Tibial nerve (tissue), 4 donors: ENCODE data around the gene TCF25.

Experiments
- CTCF ChIP-seq, 5 experiments: fragments of 200-600 bp in 3 of 5; fragments of 450-650 bp in 2 of 5; sonication (generic) in 3 of 5; IDR thresholded peaks; one replicate each; pipeline ENCODE4 v1.5.1; 2016 to 2019; ENCODE audit warnings: antibody characterized with exemption in 5 of 5, mild to moderate bottlenecking in 3 of 5, moderate library complexity in 2 of 5
- EP300 ChIP-seq, 2 donors: sonication (generic); formaldehyde crosslinking; IDR thresholded peaks; one replicate each; pipeline ENCODE4 v1.6.1; 2017; ENCODE audit warnings: antibody characterized with exemption in 2 of 2, mild to moderate bottlenecking in 1 of 2
- POLR2A ChIP-seq, 2 donors: fragments of 450-650 bp; IDR thresholded peaks; one replicate each; pipeline ENCODE4 v1.6.1; 2017; ENCODE audit warnings: antibody characterized with exemption in 2 of 2, mild to moderate bottlenecking in 2 of 2, moderate library complexity in 2 of 2

GRCh38 chr16:89925596-89926079 lies 52.2 kb downstream of the TCF25 start:
- TF ChIP-seq CTCF (IDR thresholded peaks at IDR 0.05) (no peak), POLR2A (IDR thresholded peaks at IDR 0.05) (no peak), EP300 (IDR thresholded peaks at IDR 0.05) (no peak)
